HepG2 (cell line): ENCODE measurements around the gene PNRC1. TPM values are rescaled to one million over a fixed set of nuclear protein-coding genes. Genes with fewer than 3 reads are reported as not detected.

Experiments
- CREB1 ChIP-seq, 2 experiments: fragments of 450-650 bp in 1 of 2; IDR thresholded peaks; 2 replicates each; pipeline ENCODE4 v1.6.1; 2016 to 2017; ENCODE audit warnings: control low read depth in 1 of 2, mild to moderate bottlenecking in 1 of 2, missing compliant biosample characterization in 1 of 2, missing genetic modification characterization in 1 of 2
- FOSL2 ChIP-seq: sonication (generic); formaldehyde crosslinking; IDR thresholded peaks from 2 replicates; pipeline ENCODE4 v1.4.0; 2020; ENCODE audit warnings: missing genetic modification reagents
- GABPB1 ChIP-seq: IDR thresholded peaks from 2 replicates; pipeline ENCODE4 v1.6.1; 2016; ENCODE audit warnings: mild to moderate bottlenecking, missing genetic modification reagents, moderate library complexity, missing compliant biosample characterization
- GMEB1 ChIP-seq: sonication (generic); formaldehyde crosslinking; IDR thresholded peaks from 2 replicates; pipeline ENCODE4 v1.5.1; 2020; ENCODE audit warnings: missing genetic modification reagents, mild to moderate bottlenecking, borderline replicate concordance
- HIVEP1 ChIP-seq: sonication (generic); formaldehyde crosslinking; IDR thresholded peaks from 2 replicates; pipeline ENCODE4 v1.4.0; 2020; ENCODE audit warnings: mild to moderate bottlenecking, missing genetic modification reagents
- IRF2 ChIP-seq: IDR thresholded peaks from 2 replicates; pipeline ENCODE4 v1.6.1; 2018; ENCODE audit warnings: missing genetic modification reagents, missing compliant biosample characterization
- NFIB ChIP-seq: sonication (generic); formaldehyde crosslinking; IDR thresholded peaks from 2 replicates; pipeline ENCODE4 v1.9.0; 2021; ENCODE audit warnings: missing genetic modification reagents, mild to moderate bottlenecking, borderline replicate concordance
- PAXIP1 ChIP-seq: sonication (generic); formaldehyde crosslinking; conservative IDR thresholded peaks from 2 replicates; pipeline ENCODE4 v1.4.0; 2020; ENCODE audit warnings: mild to moderate bottlenecking, missing genetic modification reagents, moderate library complexity
- SRSF9 ChIP-seq: fragments of 200-400 bp; formaldehyde crosslinking; IDR thresholded peaks from 2 replicates; pipeline ENCODE4 v1.6.1; 2018; ENCODE audit warnings: borderline replicate concordance, mild to moderate bottlenecking, low read depth, low read length; ENCODE audit not compliant: insufficient read depth, poor library complexity, severe bottlenecking
- TBP ChIP-seq: sonication (generic); formaldehyde crosslinking; IDR thresholded peaks from 2 replicates; pipeline ENCODE4 v1.5.0; 2020; ENCODE audit warnings: missing genetic modification reagents
- ZFP62 ChIP-seq: sonication (generic); formaldehyde crosslinking; IDR thresholded peaks from 2 replicates; pipeline ENCODE4 v1.4.0; 2020; ENCODE audit warnings: missing genetic modification reagents
- ZNF20 ChIP-seq: sonication (generic); formaldehyde crosslinking; IDR thresholded peaks from 2 replicates; pipeline ENCODE4 v1.4.0; 2020; ENCODE audit warnings: mild to moderate bottlenecking, moderate library complexity, missing genetic modification reagents
- ZNF274 ChIP-seq: sonication (generic); formaldehyde crosslinking; IDR thresholded peaks from 2 replicates; pipeline ENCODE4 v1.5.1; 2020; ENCODE audit warnings: mild to moderate bottlenecking, missing genetic modification reagents
- ZNF333 ChIP-seq: sonication (generic); formaldehyde crosslinking; IDR thresholded peaks from 2 replicates; pipeline ENCODE4 v1.4.0; 2020; ENCODE audit warnings: mild to moderate bottlenecking, missing genetic modification reagents, borderline replicate concordance
- ZNF44 ChIP-seq: sonication (generic); formaldehyde crosslinking; IDR thresholded peaks from 2 replicates; pipeline ENCODE4 v1.5.1; 2020; ENCODE audit warnings: mild to moderate bottlenecking, missing genetic modification reagents
- ZNF589 ChIP-seq: sonication (generic); formaldehyde crosslinking; conservative IDR thresholded peaks from 2 replicates; pipeline ENCODE4 v1.8.0; 2022; ENCODE audit warnings: mild to moderate bottlenecking, moderate library complexity, missing genetic modification reagents
- ZSCAN9 ChIP-seq: IDR thresholded peaks from 2 replicates; pipeline ENCODE4 v1.6.1; 2016; ENCODE audit warnings: borderline replicate concordance
- polyA plus RNA-seq, 8 experiments: library from polyadenylated mRNA; depleted of rRNA in 3 of 8; stranded (reverse) in 7 of 8; unstranded in 1 of 8; fragments of >200 nt; fragmentation: Illumina TruSeq in 4 of 8; extraction: Trizol in 4 of 8; gene quantifications; 2 replicates each; pipeline versions ENCODE4 v1.2.1 to v1.2.3, GENCODE V29; 2011 to 2016; ENCODE audit warnings: low read depth in 4 of 8, missing spikeins in 1 of 8, mixed read lengths in 1 of 8; ENCODE audit not compliant: insufficient read depth in 1 of 8
- total RNA-seq, 5 experiments: library from RNA; depleted of rRNA; stranded (reverse); fragments of >200 nt; fragmentation: Illumina TruSeq; extraction: Trizol; gene quantifications; 2 replicates each; pipeline ENCODE4 v1.2.3, GENCODE V29; 2016; ENCODE audit warnings: low read depth in 1 of 5
- TF ChIP-seq, protein P1 (sequence below), 2 experiments: sonication (generic) in 1 of 2; formaldehyde crosslinking in 1 of 2; IDR thresholded peaks; 2 replicates each; pipeline versions ENCODE4 v1.4.0 to v1.6.1; 2018 to 2020; ENCODE audit warnings: missing genetic modification reagents in 2 of 2, borderline replicate concordance in 1 of 2, low read depth in 1 of 2, mild to moderate bottlenecking in 1 of 2, missing biosample characterization in 1 of 2
- TF ChIP-seq, protein P2 (sequence below): IDR thresholded peaks from 2 replicates; pipeline ENCODE4 v1.6.1; 2016; ENCODE audit warnings: low read depth

The PNRC1 gene
- total and polyA plus RNA-seq, 2 of the 13 experiments (the other 11 are each of a cell fraction or from before 2014, with no cell fraction given) = 17.6 to 36.0 TPM

DNA sequence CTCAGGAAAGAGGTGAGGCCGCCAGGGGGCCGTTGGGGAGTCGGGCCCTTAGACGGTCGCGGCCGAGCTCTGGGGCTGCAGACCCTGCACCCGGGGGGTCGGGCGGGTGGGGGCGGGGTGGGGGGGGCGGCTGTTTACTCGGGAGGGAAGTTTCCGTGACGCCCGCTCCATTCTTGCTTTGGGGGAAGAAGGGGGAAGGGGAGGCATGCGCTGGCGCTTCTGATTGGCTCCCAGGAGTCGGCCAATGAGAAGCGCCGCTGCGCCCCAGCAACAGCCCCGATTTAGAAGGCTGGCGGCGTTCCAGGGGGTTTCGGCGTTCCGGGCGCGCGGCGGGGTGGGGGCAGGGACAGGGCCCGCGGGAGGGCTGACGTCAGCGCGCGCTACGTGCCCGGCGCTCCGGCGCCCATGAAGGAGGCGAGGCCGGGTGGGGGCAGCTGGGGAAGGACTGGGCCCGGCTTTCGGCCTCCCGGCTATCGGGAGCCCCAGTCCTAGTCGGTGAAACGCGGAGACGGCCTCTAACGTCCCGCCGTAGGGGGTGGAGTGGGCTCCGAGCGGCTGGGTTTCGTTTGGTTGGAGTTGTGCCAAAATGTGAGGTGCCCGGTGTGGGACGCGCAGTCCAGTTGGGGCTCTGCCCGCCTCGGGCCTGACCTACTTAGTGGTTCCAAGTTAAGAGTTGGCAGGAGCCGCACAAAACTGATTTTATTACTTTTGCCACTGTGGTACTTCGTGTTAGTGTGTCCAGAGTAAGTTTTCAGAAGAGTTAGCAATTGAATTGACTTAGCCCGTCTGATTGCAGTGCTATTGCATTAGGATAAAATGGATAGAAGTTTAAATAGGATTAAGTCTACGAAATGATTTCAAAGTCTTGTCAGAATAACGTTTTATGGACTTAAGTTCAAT is 1.1 kb downstream of the PNRC1 start (continued):
- TF ChIP-seq ZNF274 (CRISPR knock-in tag) (peak; percentile 76; the same call in 1 of the 2 replicates), FOSL2 (peak; percentile 59; the same call in 1 of the 2 replicates), HIVEP1 (CRISPR knock-in tag) (peak; percentile 59; the same call in 1 of the 2 replicates), ZSCAN9 (CRISPR knock-in tag) (0 out of 2 replicates have a peak, but pooled peaks have one; percentile 74), ZFP62 (no peak), GABPB1 (CRISPR knock-in tag) (peak; percentile 78), IRF2 (CRISPR knock-in tag) (peak; percentile 47; the same call in 1 of the 2 replicates), ZNF44 (CRISPR knock-in tag) (no peak), ZNF20 (no peak), TBP (CRISPR knock-in tag) (0 out of 2 replicates have a peak, but pooled peaks have one; percentile 85), ZNF333 (peak; percentile 46; the same call in 1 of the 2 replicates), NFIB (CRISPR knock-in tag) (no peak), SRSF9 (no peak), ZNF589 (CRISPR knock-in tag) (no peak), PAXIP1 (peak; percentile 77; the same call in 1 of the 2 replicates), CREB1 (IDR thresholded peaks at IDR 0.05) (peak; percentile 88), CREB1 (CRISPR knock-in tag; IDR thresholded peaks at IDR 0.05) (peak; percentile 47; the same call in 1 of the 2 replicates), GMEB1 (CRISPR knock-in tag) (peak; percentile 95)
- TF ChIP-seq, protein P1, sequence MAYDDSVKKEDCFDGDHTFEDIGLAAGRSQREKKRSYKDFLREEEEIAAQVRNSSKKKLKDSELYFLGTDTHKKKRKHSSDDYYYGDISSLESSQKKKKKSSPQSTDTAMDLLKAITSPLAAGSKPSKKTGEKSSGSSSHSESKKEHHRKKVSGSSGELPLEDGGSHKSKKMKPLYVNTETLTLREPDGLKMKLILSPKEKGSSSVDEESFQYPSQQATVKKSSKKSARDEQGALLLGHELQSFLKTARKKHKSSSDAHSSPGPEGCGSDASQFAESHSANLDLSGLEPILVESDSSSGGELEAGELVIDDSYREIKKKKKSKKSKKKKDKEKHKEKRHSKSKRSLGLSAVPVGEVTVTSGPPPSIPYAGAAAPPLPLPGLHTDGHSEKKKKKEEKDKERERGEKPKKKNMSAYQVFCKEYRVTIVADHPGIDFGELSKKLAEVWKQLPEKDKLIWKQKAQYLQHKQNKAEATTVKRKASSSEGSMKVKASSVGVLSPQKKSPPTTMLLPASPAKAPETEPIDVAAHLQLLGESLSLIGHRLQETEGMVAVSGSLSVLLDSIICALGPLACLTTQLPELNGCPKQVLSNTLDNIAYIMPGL (CRISPR knock-in tag; IDR thresholded peaks at IDR 0.05; ENCODE audit: borderline replicate concordance in 1 of 2, low read depth in 1 of 2) = peak; percentile 40 to 69; a peak in 3 of 4 replicates
- TF ChIP-seq, protein P2, sequence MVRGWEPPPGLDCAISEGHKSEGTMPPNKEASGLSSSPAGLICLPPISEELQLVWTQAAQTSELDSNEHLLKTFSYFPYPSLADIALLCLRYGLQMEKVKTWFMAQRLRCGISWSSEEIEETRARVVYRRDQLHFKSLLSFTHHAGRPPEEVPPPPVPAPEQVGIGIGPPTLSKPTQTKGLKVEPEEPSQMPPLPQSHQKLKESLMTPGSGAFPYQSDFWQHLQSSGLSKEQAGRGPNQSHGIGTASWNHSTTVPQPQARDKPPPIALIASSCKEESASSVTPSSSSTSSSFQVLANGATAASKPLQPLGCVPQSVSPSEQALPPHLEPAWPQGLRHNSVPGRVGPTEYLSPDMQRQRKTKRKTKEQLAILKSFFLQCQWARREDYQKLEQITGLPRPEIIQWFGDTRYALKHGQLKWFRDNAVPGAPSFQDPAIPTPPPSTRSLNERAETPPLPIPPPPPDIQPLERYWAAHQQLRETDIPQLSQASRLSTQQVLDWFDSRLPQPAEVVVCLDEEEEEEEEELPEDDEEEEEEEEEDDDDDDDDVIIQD (CRISPR knock-in tag) = no peak
